ELF-1 (cell line): ENCODE data around the gene STK4.

Source experiments
- DNase-seq: peaks from one replicate; pipeline ENCODE4 v3.0.0-alpha.2; 2016; ENCODE audit warnings: low read depth, low spot score

The STK4 gene

DNA sequence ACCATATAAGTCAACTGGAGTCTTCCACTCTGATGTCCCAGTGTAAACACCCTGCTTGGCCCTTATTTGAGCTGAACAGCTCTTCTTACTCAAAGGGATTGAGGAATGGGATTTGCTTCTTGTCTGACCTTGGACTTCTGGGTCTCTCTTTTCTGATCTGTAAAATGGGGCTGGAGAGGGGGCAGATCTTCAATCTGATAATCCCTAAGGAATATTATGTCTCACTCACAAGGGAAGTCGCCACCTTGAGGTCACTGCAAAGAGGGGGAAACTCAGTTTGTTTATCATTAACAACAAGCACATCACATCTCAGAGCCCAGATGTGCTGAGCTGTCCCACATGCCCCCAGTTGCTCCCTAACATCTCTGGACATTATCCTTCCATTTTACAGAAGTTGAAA lies 119.6 kb downstream of the STK4 start:
- DNase-seq: no peak

DNA sequence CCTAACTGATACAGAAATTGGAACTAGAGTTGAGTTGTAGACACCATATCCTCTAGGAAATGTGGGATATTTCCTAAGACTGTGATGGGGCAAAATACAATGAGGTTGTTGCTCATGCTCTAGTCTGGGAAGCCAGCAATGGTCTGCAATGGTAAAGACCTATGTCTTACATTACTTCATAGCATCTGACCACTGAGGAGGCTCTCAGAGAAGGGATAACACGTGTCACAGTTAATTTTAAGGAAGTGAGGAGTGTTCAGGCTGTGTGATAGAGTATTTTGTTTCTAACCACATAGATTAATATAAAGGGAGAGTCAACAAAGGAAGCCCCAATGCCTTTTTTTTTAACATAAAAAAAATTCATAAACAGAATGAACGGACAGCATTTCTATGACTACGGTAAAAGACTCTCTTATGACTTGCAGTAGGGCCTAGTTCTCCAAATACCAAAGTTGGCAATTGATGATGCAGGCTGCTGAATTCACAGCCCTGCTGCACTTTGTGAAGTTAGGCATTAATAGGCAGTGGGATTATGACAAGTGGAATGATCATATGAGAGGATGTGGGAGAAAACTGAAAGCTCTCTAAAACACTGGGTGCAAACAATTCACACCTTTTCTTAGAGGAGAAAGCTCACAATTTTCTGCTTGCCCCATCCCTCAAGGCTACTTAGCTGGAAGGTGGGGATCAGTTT lies 120.9 kb downstream of the STK4 start:
- DNase-seq: no peak

DNA sequence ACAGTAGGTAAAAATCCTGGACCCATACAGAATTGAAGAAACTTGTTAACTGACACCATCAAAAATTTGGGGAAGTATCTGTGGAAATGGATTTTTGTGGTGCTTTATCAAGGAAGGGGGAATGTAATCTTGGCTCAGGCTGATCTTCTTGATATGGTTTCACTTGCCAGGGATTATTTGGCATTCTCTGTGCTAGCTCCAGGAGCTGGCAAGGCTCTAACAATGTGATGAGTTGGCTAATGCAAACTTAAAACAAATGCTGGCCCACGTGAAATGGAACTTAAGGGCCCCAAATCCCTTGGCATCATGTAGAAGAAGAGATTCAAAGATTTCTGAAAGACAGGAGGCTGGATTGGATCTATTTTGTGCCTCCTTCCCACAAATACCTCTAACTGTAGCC lies 121.5 kb downstream of the STK4 start:
- DNase-seq: no peak

DNA sequence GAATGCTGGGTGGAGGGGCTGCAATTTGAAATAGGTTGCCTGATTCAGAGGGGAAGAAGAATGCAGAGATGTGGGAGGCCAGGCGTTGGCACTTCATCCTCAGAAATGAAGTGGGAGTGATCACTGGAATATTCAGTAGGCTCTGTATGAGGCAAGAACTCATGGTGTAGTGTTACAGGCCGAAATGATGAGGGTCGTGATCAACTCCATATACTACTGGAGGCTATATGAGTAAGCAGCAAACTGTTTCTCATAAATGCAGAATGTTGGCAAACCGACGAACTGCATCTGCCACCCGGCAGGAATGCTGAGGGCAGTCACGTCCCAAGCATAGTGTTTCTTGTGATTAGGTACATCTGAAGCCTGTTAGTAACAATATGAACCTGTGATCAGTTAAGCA lies 121.9 kb downstream of the STK4 start:
- DNase-seq: no peak

DNA sequence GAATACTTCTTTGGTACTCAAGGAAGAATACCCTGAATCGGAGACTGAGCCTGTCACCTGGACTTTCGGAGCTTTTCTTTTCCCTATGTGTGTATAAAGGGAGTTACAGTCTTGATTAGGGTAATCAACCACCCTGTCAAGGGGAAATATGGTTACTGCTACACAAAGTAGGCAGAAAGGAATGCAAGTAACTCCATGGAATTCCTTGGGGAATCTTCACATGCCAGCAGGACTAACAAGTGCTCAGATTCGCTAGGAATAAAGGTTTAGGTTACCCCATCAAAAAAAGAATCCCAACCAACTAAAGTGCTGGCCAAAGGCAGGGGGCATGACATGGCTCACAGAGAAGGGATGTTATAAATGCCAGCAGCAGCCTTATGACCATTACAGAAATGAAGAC lies 124.2 kb downstream of the STK4 start:
- DNase-seq: no peak

DNA sequence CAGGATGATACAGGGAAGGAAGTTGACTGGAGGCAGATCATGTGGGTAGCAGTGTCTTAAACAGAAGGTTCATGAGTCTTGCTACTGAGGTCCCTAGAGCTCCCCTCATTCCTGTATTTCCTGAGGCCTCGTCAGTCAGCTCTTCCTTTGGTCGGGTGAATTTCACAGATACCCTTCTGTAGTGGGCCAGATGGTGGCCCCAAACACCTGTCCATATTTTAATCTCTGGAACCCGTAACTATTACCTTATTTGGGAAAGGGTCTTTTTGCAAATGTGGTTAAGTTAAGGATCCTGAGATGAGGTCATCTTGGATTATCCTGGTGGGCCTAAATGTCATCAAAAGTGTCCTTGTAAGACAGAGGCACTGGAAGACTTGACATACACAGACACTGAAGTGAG lies 125.1 kb downstream of the STK4 start:
- DNase-seq: no peak

DNA sequence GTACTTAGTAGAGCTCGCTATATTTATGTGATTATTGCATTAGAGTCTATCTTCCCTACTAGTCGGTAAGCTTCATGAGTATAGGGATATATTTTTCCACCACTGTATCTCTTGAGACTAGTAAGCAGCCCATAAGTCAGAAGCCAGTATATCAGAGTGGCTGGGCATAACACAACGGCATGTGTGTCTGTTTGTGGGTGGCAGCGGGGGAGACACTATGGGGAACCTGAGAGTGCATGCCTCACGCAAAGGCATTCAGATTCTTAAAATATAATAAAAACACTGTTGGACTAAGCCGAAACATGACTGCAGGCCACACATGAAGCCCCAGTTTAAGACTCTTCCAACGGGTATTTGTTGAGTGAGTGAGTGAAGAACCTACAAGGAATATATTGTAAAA lies 126.6 kb downstream of the STK4 start:
- no peak for DNase-seq

DNA sequence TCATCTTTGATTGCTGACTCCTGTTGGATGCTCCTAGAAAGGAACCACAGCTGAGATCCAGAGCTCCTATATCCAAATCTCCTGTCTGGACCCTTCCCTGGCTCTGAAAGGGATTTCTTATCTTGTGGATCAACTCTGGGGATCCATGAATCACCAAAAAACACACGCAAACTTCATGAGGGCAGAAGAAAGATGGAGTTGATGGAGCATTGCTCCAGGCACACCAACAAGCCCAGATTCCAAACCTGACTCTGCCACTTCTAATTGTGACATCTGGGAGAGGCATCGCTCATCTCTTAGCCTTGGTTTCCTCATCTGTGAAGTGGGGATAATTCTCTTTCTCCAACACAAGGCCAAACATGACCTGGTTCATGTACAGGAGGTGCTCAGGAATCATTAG lies 127.9 kb downstream of the STK4 start:
- DNase-seq: no peak

DNA sequence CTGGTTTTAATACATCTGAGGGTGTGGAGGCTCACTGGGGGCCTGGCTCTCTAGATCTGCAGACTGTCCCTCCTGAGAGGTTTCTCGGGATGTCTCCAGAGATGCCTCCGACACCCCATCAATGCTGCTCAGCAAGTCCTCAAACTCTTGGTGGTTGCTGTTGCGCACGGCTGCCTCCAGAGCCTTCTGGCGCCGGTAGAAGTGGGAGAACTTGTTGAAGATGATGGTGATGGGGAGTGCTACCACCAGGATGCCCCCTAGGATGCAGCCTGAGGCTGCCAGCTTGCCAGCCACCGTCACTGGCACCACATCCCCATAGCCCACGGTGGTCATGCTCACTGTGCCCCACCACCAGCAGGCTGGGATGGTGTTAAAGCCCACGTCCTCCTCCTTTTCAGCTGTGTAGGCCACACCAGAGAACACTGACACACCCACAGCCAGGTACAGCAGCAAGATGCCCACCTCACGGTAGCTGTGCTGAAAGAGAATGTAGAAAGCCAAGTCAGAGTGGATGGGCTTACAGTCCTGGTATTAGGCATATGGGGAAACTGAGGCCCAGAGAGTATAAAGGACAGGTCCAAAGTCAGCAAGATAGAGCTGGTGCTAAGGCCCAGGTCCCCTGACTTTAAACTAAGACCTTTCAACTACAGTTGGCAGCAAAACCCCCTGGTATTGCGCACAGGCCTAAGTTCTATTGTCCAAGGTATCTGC lies 128.7 kb downstream of the STK4 start:
- no peak for DNase-seq

DNA sequence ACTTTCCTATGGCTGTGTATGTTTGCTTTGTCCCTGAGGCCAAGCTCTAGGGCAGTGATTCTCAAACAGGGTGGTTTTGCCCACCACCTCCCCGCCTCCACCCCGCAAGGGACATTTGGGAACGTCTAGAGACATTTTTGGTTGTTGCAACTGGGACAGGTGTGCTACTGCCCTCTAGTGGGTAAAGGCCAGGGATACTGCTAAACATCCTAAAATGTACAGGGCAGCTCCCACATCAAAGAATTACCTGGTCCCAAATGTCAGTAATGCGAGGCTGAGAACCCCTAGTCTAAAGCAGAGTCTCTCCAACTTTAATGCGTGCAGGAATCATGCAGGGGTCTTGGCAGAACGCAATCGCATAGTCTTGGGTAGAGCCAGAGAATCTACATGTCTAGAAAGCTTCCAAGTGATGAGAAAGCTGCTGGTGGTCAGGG lies 129.5 kb downstream of the STK4 start:
- DNase-seq: peak; percentile 73

DNA sequence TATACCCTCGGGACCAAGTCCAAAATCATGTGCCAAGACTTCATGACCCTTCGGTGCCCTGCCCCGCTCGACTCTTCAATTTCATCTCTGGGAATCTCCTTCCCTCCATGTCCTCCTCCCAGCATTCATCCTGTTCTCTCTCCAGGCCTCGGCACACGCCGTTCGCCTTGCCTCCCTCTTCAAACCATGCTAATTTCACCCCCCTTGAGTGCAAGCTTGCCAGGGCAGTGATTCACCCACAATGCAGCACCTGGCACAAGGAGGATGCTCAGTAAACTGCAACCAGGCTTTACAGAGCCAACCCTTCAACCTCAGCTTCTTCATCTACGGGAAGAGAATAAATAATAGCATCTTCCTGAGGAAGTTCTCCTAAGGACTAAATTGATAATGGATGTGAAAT lies 130.5 kb downstream of the STK4 start:
- no peak for DNase-seq

DNA sequence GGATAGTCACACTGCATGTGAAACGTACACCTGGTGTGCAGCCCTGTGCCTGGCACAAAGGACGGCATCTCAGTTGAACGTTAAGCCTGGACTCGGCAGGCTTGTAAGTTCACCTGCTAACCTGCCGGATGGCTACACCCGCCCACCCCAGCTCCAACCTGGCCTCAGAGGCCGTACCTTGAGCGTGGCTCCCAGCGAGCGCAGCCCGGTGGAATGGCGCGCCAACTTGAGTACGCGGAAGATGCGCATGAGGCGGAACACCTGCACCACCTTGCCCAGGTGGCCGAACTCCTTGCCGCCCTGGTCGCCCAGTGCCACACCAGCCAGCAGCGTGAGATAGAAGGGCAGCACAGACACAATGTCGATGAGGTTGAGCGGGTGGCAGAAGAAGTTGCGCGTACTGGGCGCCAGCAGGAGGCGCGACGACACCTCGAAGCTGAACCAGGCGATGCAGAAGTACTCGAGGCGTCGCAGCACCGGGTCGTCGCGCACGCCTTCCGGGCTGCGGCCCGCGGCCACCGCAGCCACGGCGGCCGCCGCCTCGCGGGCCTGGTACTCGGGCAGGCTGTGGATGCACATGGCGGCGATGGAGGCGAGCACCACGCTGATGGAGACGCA lies 131.3 kb downstream of the STK4 start:
- DNase-seq: peak; percentile 82

DNA sequence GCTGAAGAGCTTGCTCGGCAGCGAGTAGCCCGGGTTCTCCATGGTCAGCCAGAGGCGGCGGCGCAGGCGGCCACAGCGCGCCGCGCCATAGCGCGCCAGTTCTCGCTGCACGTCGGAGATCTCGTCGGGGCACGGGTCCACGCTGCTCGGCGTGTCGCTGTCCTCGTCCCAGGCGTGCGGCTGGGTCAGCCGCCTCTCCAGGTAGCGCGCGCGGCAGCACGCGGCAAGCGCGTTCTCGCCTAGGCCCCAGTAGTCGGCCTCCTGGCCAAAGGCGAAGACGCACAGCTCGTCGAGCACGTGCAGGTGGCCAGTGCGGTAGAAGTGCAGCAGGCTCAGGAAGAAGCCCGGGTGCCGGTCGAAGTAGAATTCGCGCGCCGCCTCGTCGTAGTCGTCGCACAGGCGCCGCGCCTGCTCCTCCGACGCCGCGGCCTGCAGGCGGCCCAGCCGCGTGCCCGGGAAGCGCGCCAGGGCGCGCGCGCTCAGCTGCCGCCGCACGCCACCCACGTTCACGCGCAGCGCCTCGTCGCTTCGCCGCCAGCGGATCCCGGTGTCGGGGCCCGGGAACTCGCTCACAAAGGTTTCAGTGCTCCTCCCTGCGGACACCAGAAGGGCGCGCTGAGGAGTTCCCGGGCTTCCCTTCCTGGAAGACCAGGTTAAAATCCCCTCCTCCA lies 131.9 kb downstream of the STK4 start:
- peak; percentile 72 for DNase-seq

DNA sequence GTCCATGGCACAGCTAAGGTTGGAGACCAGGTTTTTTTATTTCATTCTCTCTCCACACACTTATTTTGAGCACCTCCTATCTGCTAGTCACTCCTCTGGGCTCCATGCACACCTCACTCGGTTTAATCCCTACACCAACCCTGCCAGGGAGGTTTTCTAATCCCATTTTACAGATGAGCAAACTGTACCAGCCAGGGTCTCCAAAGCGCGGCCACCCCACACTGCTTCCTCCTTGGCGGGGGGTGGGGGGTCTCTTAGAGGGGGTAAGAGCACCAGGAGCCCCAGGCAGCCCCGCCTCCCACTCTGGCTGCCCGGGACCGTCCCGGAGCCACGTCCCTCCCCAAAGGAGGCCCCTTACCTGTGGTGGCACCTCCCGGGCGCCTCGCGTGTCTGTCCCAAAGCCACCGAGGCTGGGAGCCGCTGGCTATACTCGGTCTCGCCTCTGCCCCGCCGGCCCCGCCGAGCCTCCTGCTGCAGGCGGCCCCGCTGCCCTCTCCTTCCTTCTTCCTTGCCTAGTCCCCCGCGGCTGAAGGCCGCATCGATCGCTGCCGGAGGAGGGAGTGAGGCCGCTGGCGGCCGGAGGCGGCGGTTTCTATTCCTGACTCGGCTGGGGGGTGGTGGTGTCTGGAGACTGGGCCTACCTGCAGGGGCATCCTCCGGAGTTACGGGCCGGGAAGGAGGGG lies 134.4 kb downstream of the STK4 start, which contains the start of gene KCNS1:
TSS of gene KCNS1 (minus strand) at position 565 of the 683 bp plus-strand sequence. CDS start 1,891 bp downstream, outside the sequence.
- peak; percentile 76 for DNase-seq

DNA sequence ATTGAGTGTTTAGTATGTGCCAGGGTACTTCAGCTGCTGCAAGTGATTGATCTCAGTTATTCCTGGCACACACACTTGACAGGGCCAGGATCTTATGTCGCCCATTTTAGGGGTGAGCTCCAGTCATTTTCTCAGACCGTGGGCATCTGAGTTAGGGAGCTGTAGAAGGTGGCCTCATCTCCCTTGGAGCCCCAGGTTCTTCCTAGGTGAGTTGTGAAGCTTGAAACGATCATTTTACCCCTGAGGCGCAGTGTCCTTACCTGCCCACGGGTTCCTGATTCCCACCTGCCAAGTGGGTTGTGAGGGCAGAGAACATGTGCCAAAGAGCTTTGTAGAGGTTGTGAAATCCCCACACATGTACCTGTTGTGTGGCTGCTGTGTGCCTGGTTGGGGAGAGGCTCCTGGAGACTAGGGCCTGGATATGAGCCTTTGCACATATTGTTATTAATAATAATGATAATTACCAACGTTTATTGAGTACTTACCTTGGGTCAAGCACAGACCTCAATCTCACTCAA lies 135.1 kb downstream of the STK4 start:
- no peak for DNase-seq

DNA sequence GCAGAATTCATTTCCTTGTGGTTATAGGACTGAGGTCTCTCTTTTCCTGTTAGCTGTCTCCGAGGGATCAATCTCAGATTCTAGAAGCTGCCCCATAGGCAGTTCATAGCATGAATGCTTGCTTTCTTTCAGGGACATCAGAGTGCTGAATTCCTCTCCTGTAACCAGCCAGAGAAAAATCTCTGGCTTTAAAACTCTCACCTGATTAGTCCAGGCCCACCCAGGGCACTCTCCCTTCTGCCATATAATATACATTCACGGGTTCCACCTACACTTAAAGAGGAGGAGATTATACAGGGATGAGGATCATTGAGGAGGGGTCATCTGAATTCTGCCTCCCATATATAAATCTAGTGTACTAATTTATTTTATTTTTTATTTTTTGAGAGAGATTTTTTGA lies 136.8 kb downstream of the STK4 start:
- DNase-seq: no peak

DNA sequence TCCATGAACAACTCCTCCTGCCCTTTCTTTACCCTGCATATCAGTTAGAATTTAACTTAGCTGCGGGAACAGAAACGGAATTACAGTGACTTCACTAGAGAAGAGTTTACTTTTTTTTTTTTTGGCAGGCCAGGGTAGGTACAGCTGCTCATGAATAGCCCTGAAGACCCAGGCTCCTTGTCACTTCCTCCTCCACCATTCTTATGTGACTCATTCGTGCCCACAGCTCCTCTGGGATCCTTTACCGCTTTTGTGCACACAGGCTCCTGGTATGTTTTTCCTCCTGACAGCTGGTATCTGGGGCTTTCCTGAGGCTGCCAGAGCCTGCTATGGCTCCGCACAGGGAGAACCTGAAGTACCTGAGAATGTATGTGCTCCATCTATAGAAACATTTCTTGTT lies 138.5 kb downstream of the STK4 start:
- no peak for DNase-seq

DNA sequence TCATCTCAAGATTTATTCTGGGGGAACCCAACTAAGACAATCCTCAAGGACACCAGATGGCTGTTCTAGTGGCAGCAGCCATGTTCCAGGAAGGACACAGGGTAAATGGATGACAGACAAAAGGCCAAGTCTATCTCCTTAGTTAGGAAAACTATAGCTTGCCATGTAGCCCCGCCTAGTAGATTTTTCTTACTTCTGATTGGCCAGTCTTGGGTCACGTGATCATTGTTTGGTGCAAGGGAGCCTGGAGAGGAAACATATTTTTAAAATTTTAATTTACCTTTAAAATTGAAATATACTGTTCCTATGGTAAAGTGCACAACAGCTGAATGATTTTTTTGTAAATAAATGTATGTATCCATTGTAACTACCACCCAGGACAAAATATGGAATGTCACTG lies 139.0 kb downstream of the STK4 start:
- no peak for DNase-seq

DNA sequence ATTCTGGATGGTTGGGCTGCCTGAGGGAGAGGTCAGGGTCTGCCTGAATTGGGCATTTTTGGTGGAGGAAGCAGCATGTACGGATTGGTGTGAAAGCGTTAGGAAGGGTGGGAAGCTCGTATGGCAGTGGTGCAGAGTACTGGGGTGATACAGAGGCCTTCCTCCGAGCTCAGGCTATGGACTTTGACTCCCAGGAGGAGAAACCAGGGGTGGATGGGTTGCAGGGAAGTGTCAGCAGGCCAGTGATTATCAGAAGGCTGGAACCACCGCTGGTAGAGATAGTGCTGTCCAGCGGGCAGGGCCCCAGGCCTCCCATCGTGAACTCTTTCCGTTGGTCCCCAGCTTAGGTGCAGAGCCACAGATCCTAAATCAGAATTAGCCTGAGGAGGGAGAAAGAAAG lies 143.3 kb downstream of the STK4 start:
- no peak for DNase-seq

DNA sequence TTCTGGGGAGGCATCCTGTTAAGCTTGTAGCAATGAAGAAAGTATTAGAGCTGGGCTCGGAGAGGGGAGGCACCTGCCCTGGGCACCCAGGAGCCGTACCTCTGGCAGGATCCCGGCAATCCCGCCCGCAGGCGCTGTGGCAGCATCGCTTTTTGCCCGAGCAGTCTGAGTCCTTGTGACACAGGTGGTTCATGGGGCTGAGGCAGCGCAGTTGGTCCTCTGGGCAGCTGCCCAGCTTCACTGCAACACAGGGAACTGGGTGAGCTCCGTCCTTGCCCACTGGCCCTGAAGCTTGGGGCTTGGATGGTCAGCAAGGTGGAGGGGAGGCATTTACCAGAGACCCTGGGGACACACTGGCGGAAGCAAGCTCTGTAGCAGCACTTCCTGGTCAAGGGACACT lies 144.0 kb downstream of the STK4 start:
- no peak for DNase-seq

DNA sequence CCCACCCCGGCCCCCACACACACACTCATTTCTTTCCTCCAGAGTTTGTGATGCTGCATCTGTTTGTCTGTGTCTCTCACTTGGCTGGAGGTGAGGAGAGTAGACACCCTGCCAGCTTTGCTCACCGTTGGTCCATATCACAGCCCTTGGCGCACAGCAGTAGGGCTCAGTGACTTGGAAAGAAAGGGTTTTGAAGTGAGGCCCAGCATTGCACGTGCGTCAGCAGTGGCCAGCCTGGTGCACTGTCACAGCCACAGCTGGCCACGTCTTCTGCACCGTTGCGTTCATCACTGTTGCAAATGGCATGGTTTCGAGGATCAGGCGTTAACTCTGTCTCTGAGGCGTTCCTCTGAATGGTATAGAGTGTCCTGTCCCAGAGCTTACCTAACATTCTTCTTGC lies 145.0 kb downstream of the STK4 start:
- no peak for DNase-seq
